ENCODE data around the gene FRYL.

GRCh38 chr4:48710446-48711209 lies 69.5 kb downstream of the FRYL start:
- TF ChIP-seq, protein P1, sequence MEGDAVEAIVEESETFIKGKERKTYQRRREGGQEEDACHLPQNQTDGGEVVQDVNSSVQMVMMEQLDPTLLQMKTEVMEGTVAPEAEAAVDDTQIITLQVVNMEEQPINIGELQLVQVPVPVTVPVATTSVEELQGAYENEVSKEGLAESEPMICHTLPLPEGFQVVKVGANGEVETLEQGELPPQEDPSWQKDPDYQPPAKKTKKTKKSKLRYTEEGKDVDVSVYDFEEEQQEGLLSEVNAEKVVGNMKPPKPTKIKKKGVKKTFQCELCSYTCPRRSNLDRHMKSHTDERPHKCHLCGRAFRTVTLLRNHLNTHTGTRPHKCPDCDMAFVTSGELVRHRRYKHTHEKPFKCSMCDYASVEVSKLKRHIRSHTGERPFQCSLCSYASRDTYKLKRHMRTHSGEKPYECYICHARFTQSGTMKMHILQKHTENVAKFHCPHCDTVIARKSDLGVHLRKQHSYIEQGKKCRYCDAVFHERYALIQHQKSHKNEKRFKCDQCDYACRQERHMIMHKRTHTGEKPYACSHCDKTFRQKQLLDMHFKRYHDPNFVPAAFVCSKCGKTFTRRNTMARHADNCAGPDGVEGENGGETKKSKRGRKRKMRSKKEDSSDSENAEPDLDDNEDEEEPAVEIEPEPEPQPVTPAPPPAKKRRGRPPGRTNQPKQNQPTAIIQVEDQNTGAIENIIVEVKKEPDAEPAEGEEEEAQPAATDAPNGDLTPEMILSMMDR (IDR thresholded peaks at IDR 0.05 in 2 of 3, conservative IDR thresholded peaks at IDR 0.05 in 1 of 3; ENCODE audit: borderline replicate concordance in 1 of 3, insufficient read depth in 1 of 3, low read depth in 2 of 3, low read length in 2 of 3), result no peak
- no peak for TF ChIP-seq FOSL1 (IDR thresholded peaks at IDR 0.05; ENCODE audit: low read depth)
- TF ChIP-seq POLR2AphosphoS5 (IDR thresholded peaks at IDR 0.05; ENCODE audit: low read depth, low read length), result no peak
- TF ChIP-seq POLR2A (IDR thresholded peaks at IDR 0.05; ENCODE audit: borderline replicate concordance, extremely low read depth, insufficient read depth, insufficient read length), result no peak
- TF ChIP-seq YY1 (IDR thresholded peaks at IDR 0.05; ENCODE audit: extremely low read depth, insufficient replicate concordance, low read depth, low read length), result no peak
- no peak for TF ChIP-seq ZFX (IDR thresholded peaks at IDR 0.05)
- no peak for TF ChIP-seq SRF (IDR thresholded peaks at IDR 0.05; ENCODE audit: low read depth)
- TF ChIP-seq CEBPB (IDR thresholded peaks at IDR 0.05; ENCODE audit: low read depth), result no peak

All from HCT116 (cell line).